GM18508 (cell line): ENCODE data around the gene LRRC45.

Experiments used
- ATAC-seq: cut with Tn5 transposase; IDR thresholded peaks from one replicate; pipeline ENCODE4 v1.9.1; 2021; ENCODE audit warnings: moderate number of reproducible peaks; ENCODE audit not compliant: insufficient read depth, unreplicated experiment

The LRRC45 gene

GRCh38 chr17:82047914-82048570 is 24.9 kb downstream of the LRRC45 start:
- no peak for ATAC-seq

GRCh38 chr17:82048571-82048971 is 25.5 kb downstream of the LRRC45 start:
- ATAC-seq: no peak

GRCh38 chr17:82049106-82049505 is 26.0 kb downstream of the LRRC45 start:
- no peak for ATAC-seq

- ATAC-seq: no peak
Observed at GRCh38 chr17:82049521-82049971, 26.4 kb downstream of the LRRC45 start.

- ATAC-seq: no peak
Observed at GRCh38 chr17:82050152-82050760, 27.2 kb downstream of the LRRC45 start.

- ATAC-seq: no peak
Observed at GRCh38 chr17:82050761-82051641, 27.9 kb downstream of the LRRC45 start.

- ATAC-seq: no peak
Observed at GRCh38 chr17:82051776-82052637, 28.9 kb downstream of the LRRC45 start, which contains the start of the genes GPS1 and RFNG. TSS of gene GPS1 (plus strand) at chr17:82051898. CDS start at chr17:82051932, 34 bp downstream. TSS of gene RFNG (minus strand) at chr17:82051811. CDS start at chr17:82051766, 45 bp downstream.

- no peak for ATAC-seq
Observed at GRCh38 chr17:82052638-82053059, 29.5 kb downstream of the LRRC45 start.

- no peak for ATAC-seq
Observed at GRCh38 chr17:82053130-82053529, 30.0 kb downstream of the LRRC45 start.

GRCh38 chr17:82053556-82054263 is 30.6 kb downstream of the LRRC45 start:
- ATAC-seq: no peak

GRCh38 chr17:82054351-82055022 is 31.4 kb downstream of the LRRC45 start:
- ATAC-seq: no peak

GRCh38 chr17:82055023-82055964 is 32.2 kb downstream of the LRRC45 start:
- ATAC-seq: no peak

- no peak for ATAC-seq
Observed at GRCh38 chr17:82055965-82056728, 33.0 kb downstream of the LRRC45 start.

- ATAC-seq: no peak
Observed at GRCh38 chr17:82056729-82057621, 33.9 kb downstream of the LRRC45 start.

GRCh38 chr17:82058230-82058854 is 35.2 kb downstream of the LRRC45 start:
- no peak for ATAC-seq

- no peak for ATAC-seq
Observed at GRCh38 chr17:82058855-82059249, 35.7 kb downstream of the LRRC45 start.
